ENCODE measurements around the gene PSMD2.

- no peak for TF ChIP-seq EP300 (IDR thresholded peaks at IDR 0.05; ENCODE audit: low read depth)
- TF ChIP-seq POLR2A (IDR thresholded peaks at IDR 0.05): no peak
- no peak for TF ChIP-seq CTCF (IDR thresholded peaks at IDR 0.05)
Observed at GRCh38 chr3:184291044-184291737, 7.8 kb upstream of the PSMD2 start.

Data from transverse colon (tissue), 3 donors.